PC-9 (cell line): ENCODE results near the gene PUM2.

Experiments used
- EZH2 ChIP-seq: fragments of 200-600 bp; sonication (generic); IDR thresholded peaks from 2 replicates; pipeline ENCODE4 v1.8.0; 2017; ENCODE audit warnings: antibody characterized with exemption, low read depth
- TF ChIP-seq, protein P1 (sequence below): fragments of 200-600 bp; sonication (generic); conservative IDR thresholded peaks from 2 replicates; pipeline ENCODE4 v1.6.1; 2017; ENCODE audit warnings: mixed run types, antibody characterized with exemption, mild to moderate bottlenecking, moderate library complexity

GRCh38 chr2:20327370-20327769 lies 23.3 kb downstream of the PUM2 start:
- TF ChIP-seq EZH2, result no peak
- TF ChIP-seq, protein P1, sequence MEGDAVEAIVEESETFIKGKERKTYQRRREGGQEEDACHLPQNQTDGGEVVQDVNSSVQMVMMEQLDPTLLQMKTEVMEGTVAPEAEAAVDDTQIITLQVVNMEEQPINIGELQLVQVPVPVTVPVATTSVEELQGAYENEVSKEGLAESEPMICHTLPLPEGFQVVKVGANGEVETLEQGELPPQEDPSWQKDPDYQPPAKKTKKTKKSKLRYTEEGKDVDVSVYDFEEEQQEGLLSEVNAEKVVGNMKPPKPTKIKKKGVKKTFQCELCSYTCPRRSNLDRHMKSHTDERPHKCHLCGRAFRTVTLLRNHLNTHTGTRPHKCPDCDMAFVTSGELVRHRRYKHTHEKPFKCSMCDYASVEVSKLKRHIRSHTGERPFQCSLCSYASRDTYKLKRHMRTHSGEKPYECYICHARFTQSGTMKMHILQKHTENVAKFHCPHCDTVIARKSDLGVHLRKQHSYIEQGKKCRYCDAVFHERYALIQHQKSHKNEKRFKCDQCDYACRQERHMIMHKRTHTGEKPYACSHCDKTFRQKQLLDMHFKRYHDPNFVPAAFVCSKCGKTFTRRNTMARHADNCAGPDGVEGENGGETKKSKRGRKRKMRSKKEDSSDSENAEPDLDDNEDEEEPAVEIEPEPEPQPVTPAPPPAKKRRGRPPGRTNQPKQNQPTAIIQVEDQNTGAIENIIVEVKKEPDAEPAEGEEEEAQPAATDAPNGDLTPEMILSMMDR, result no peak
